Neuronal stem cell (in vitro differentiated cells): ENCODE data around the gene CLRN2.

Experiments
- DNase-seq: peaks from one replicate; pipeline ENCODE4 v3.0.0-alpha.2; 2013; ENCODE audit warnings: low spot score
- H2AFZ ChIP-seq: one replicate; pipeline ENCODE4 v1.6.1; 2013; ENCODE audit warnings: mild to moderate bottlenecking, low read length, inconsistent platforms
- H2AK5ac ChIP-seq: 2 replicates; pipeline ENCODE4 v1.6.1; 2013; ENCODE audit warnings: low read depth, mild to moderate bottlenecking, inconsistent platforms, low read length, moderate library complexity, mixed read lengths
- H2BK120ac ChIP-seq: 2 replicates; pipeline ENCODE4 v1.6.1; 2013; ENCODE audit warnings: low read depth, mild to moderate bottlenecking, inconsistent platforms, low read length, moderate library complexity, mixed read lengths
- H2BK12ac ChIP-seq: one replicate; pipeline ENCODE4 v1.6.1; 2013; ENCODE audit warnings: low read length, inconsistent platforms
- H2BK15ac ChIP-seq: 2 replicates; pipeline ENCODE4 v1.6.1; 2013; ENCODE audit warnings: mild to moderate bottlenecking, low read length, inconsistent platforms, mixed read lengths
- H2BK5ac ChIP-seq: one replicate; pipeline ENCODE4 v1.6.1; 2013; ENCODE audit warnings: inconsistent platforms, mild to moderate bottlenecking, low read length, moderate library complexity
- H3K14ac ChIP-seq: one replicate; pipeline ENCODE4 v1.6.1; 2013; ENCODE audit warnings: low read length, inconsistent platforms
- H3K18ac ChIP-seq: 2 replicates; pipeline ENCODE4 v1.6.1; 2013; ENCODE audit warnings: low read length, inconsistent platforms
- H3K23ac ChIP-seq: 2 replicates; pipeline ENCODE4 v1.6.1; 2013; ENCODE audit warnings: low read depth, mild to moderate bottlenecking, mixed read lengths, low read length, inconsistent platforms; ENCODE audit not compliant: poor library complexity
- H3K27ac ChIP-seq: replicated peaks from 3 replicates; pipeline ENCODE4 v1.5.1; 2013; ENCODE audit warnings: low read length, inconsistent platforms
- H3K27me3 ChIP-seq, 3 experiments: 2 replicates each; pipeline ENCODE4 v1.6.1; 2013; ENCODE audit warnings: low read length in 3 of 3, mild to moderate bottlenecking in 2 of 3, inconsistent platforms in 1 of 3, low read depth in 1 of 3, mixed read lengths in 1 of 3, moderate library complexity in 1 of 3; ENCODE audit not compliant: control insufficient read depth in 3 of 3, insufficient read depth in 3 of 3
- H3K36me3 ChIP-seq, 2 donors: replicated peaks in 1 of 2; 2 replicates each; pipeline ENCODE4 v1.6.1; 2013; ENCODE audit warnings: low read length in 2 of 2; ENCODE audit not compliant: control insufficient read depth in 2 of 2, insufficient read depth in 2 of 2
- H3K4ac ChIP-seq: 2 replicates; pipeline ENCODE4 v1.6.1; 2013; ENCODE audit warnings: inconsistent platforms, mild to moderate bottlenecking, low read length, moderate library complexity
- H3K4me1 ChIP-seq, 2 donors: 1 replicate in 1 of 2; 2 replicates in 1 of 2; pipeline ENCODE4 v1.6.1; 2013; ENCODE audit warnings: low read length in 2 of 2, low read depth in 1 of 2; ENCODE audit not compliant: control insufficient read depth in 2 of 2, insufficient read depth in 1 of 2
- H3K4me2 ChIP-seq: one replicate; pipeline ENCODE4 v1.6.1; 2013; ENCODE audit warnings: mild to moderate bottlenecking, low read length, inconsistent platforms; ENCODE audit not compliant: insufficient read depth, poor library complexity, severe bottlenecking
- H3K4me3 ChIP-seq, 2 donors: 2 replicates each; pipeline ENCODE4 v1.5.1; 2013; ENCODE audit warnings: low read length in 2 of 2, mild to moderate bottlenecking in 2 of 2, inconsistent platforms in 1 of 2, moderate library complexity in 1 of 2
- H3K79me1 ChIP-seq: one replicate; pipeline ENCODE4 v1.6.1; 2013; ENCODE audit warnings: low read depth, mild to moderate bottlenecking, inconsistent platforms, low read length, moderate library complexity
- H3K9ac ChIP-seq: one replicate; pipeline ENCODE4 v1.6.1; 2013; ENCODE audit warnings: mild to moderate bottlenecking, low read depth, low read length, inconsistent platforms; ENCODE audit not compliant: poor library complexity
- H3K9me3 ChIP-seq, 2 donors: replicated peaks in 1 of 2; 2 replicates each; pipeline versions ENCODE3 to v1.6.1; 2013; ENCODE audit warnings: low read length in 2 of 2, mild to moderate bottlenecking in 2 of 2, inconsistent platforms in 1 of 2, low read depth in 1 of 2, mixed read lengths in 1 of 2, moderate library complexity in 1 of 2; ENCODE audit not compliant: control insufficient read depth in 2 of 2, insufficient read depth in 1 of 2
- H4K8ac ChIP-seq: one replicate; pipeline ENCODE4 v1.6.1; 2013; ENCODE audit warnings: low read depth, mild to moderate bottlenecking, inconsistent platforms, low read length, moderate library complexity
- H4K91ac ChIP-seq: one replicate; pipeline ENCODE4 v1.6.1; 2013; ENCODE audit warnings: low read length, low read depth, mild to moderate bottlenecking, inconsistent platforms; ENCODE audit not compliant: poor library complexity
- WGBS, 2 donors: extraction: QIAGEN DNeasy Blood & Tissue Kit; methylation state at CpG; one replicate each; pipeline ENCODE4 v1.1.7; 2013; ENCODE audit warnings: missing lambda C conversion rate in 2 of 2, mixed read lengths in 1 of 2; ENCODE audit not compliant: insufficient read length in 2 of 2, insufficient replicate concordance in 1 of 2; ENCODE audit errors: extremely low coverage in 2 of 2; 5-methylcytosine and 5-hydroxymethylcytosine counted together

The CLRN2 gene

GRCh38 chr4:17511950-17512795 is 2.8 kb upstream of the CLRN2 start, which contains the start of gene QDPR:
Gene QDPR, minus strand, starts transcription at chr4:17512090. Its CDS starts 36 bp downstream, at chr4:17512054.
- no peaks in the 10 kb centered on the region for H3K9me3 ChIP-seq
- H3K9ac ChIP-seq = peak within 1 kb of the TSS; percentile 85
- H4K91ac ChIP-seq = no peak within 1 kb of the TSS
- no peak within 1 kb of the TSS for H2BK12ac ChIP-seq
- no peak within 1 kb of the TSS for H4K8ac ChIP-seq
- no peak within 1 kb of the TSS for H2BK15ac ChIP-seq
- H3K23ac ChIP-seq = peak within 1 kb of the TSS; percentile 12
- WGBS, 2 donors = no CpG with 5 or more reads among the region's 65 CpGs
- H3K4me2 ChIP-seq = peak within 1 kb of the TSS; percentile 90
- no peak within 1 kb of the TSS for H2AK5ac ChIP-seq
- peak within 1 kb of the TSS; percentile 94 for H3K18ac ChIP-seq
- no peak within 1 kb of the TSS for H3K4ac ChIP-seq
- no peak within 1 kb of the TSS for H3K14ac ChIP-seq
- no peak within 1 kb of the TSS for H3K27ac ChIP-seq
- H3K27me3 ChIP-seq = peaks cover 0 to 40% (median 0%) of the 10 kb centered on the region in 3 experiments
- no peak within 1 kb of the TSS for H2BK5ac ChIP-seq
- peak; percentile 82 for DNase-seq
- H2BK120ac ChIP-seq = no peak within 1 kb of the TSS
- peak within 1 kb of the TSS; percentile 98 for H2AFZ ChIP-seq
- H3K4me3 ChIP-seq = peak within 1 kb of the TSS; percentile 74 to 80
- no peaks in the 10 kb centered on the region for H3K79me1 ChIP-seq
- H3K4me1 ChIP-seq = peaks cover 5 to 8% of the 10 kb centered on the region in 2 donors
- peaks cover 3 to 19% of the 10 kb centered on the region in 2 donors for H3K36me3 ChIP-seq

DNA sequence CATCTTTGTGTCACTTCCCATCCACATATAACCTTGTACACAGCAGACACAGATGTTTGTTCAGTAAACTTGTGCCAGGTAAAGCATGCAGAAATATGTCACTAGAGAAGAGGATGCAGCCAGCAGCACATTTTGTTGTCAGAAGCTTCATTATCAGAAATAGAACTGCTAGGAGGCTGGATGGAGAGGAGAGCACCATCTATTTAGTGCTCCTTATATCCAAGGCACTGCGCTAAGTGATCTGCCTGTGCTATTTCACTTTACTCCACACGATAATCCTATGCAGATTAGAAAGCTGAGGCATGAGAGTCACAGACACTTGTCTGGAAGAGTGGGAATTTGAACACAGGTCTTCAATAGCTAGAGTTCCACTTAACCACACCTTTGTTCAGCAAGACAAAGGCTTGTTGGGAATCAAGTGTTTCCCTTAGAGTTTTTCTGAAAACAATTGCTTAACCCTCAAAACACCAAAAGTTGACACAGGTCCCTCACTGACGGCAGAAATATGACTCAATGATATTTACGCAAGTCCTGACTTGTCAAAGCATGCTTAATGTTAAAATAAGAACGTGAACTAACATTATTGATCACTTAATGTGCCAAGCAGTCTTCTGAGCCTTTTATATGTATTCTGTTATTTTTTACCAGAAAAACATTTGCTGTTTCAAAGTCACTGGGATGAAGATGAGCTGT is 1.8 kb upstream of the CLRN2 start:
- H2BK5ac ChIP-seq = no peak overlapping the region
- no peak overlapping the region for H3K27ac ChIP-seq
- no peak overlapping the region for H3K4me2 ChIP-seq
- H3K36me3 ChIP-seq = peaks cover 2 to 12% of the 10 kb centered on the region in 2 donors
- no peak overlapping the region for H4K8ac ChIP-seq
- H3K18ac ChIP-seq = no peak overlapping the region
- no peak overlapping the region for H3K4ac ChIP-seq
- H3K23ac ChIP-seq = no peak overlapping the region
- no peak overlapping the region for H2BK15ac ChIP-seq
- no peak overlapping the region for H3K4me3 ChIP-seq
- H3K4me1 ChIP-seq = peaks cover 5 to 8% of the 10 kb centered on the region in 2 donors
- H3K9me3 ChIP-seq = no peaks in the 10 kb centered on the region
- peaks cover 0 to 48% (median 0%) of the 10 kb centered on the region in 3 experiments for H3K27me3 ChIP-seq
- no CpG with 5 or more reads among the region's 5 CpGs for WGBS, 2 donors
- no peak overlapping the region for H2AK5ac ChIP-seq
- H2BK120ac ChIP-seq = no peak overlapping the region
- H3K79me1 ChIP-seq = no peaks in the 10 kb centered on the region
- no peak overlapping the region for H4K91ac ChIP-seq
- DNase-seq = no peak
- H3K9ac ChIP-seq = no peak overlapping the region
- no peak overlapping the region for H3K14ac ChIP-seq
- H2BK12ac ChIP-seq = no peak overlapping the region
- peak overlapping the region; percentile 98 for H2AFZ ChIP-seq

DNA sequence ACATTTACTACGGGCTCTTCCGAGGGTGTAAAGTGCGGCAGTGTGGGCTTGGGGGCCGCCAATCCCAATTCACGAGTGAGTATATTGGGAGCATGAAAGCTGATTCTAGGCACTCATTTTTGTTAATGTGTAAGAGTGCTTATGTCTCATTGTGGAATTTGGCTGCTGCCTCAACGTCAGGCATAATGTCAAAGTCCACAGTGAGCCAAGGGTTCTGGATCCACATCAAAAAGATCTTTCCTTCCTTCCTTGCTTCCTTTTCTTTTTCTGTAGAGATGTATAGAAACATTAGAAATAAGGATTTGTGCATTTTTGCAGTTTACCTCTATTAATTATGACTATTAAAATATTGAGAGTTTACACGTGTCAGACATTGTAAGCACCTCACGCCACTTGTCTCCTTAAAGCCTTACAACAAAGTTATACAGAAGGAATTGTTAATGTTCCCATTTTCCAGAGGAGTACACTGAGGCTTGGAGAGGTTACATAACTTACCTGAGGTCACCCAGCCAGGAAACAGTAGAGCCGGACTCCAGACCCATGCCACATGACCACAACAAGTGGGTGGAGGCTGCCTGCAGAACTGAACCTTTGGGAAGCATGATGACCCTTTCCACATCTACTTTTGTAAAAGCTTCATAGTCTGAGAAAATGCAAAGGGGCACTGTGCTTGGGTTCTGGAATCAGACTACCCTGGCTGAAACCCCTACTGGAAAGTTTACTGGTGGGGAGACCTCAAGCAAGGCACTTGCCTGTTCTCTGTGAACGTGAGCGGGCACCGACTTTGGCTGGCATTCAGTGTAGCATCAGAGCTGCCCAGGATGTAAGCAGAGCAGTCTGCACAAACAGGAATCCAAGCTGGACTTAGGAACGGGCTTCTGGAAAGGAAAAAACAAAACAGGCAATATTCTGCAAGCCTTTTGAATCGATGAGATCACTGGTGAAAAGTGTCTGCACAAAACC is 761 bp downstream of the CLRN2 start:
- no CpG with 5 or more reads among the region's 14 CpGs for WGBS, 2 donors

More for the DNA sequence above, 761 bp downstream of the CLRN2 start:
- Histone ChIP-seq H2BK12ac (no peak overlapping the region), H2BK15ac (no peak overlapping the region), H3K36me3 (no peaks in the 10 kb centered on the region), H3K27ac (no peak overlapping the region), H2AFZ (no peak overlapping the region), H3K4me3 (no peak overlapping the region), H3K27me3 (peaks cover 0 to 60% (median 0%) of the 10 kb centered on the region in 3 experiments), H3K9me3 (no peaks in the 10 kb centered on the region), H3K18ac (no peak overlapping the region), H3K14ac (no peak overlapping the region), H3K4me2 (no peak overlapping the region), H3K4ac (no peak overlapping the region), H4K8ac (no peak overlapping the region), H2BK120ac (no peak overlapping the region), H3K23ac (no peak overlapping the region), H3K4me1 (peaks cover 5% of the 10 kb centered on the region in 2 donors), H2BK5ac (no peak overlapping the region), H3K9ac (no peak overlapping the region), H3K79me1 (no peaks in the 10 kb centered on the region), H2AK5ac (no peak overlapping the region), H4K91ac (no peak overlapping the region)
- DNase-seq = no peak
